NCI-H460 (cell line): ENCODE results near the gene SIPA1L3. TPM values are rescaled to one million over a fixed set of nuclear protein-coding genes. Genes with fewer than 3 reads are reported as not detected.

Source experiments
- DNase-seq: peaks from one replicate; pipeline ENCODE4 v3.0.0-alpha.2; 2016; ENCODE audit warnings: low read depth; ENCODE audit errors: extremely low read depth
- total RNA-seq: library from RNA; depleted of rRNA; stranded (reverse); fragments of >200 nt; shearing (Covaris generic); gene quantifications from 2 replicates; pipeline ENCODE4 v1.2.3, GENCODE V29; 2014

Gene SIPA1L3
- total RNA-seq, 1 experiment from 2014 or later: 3.4 TPM

DNA sequence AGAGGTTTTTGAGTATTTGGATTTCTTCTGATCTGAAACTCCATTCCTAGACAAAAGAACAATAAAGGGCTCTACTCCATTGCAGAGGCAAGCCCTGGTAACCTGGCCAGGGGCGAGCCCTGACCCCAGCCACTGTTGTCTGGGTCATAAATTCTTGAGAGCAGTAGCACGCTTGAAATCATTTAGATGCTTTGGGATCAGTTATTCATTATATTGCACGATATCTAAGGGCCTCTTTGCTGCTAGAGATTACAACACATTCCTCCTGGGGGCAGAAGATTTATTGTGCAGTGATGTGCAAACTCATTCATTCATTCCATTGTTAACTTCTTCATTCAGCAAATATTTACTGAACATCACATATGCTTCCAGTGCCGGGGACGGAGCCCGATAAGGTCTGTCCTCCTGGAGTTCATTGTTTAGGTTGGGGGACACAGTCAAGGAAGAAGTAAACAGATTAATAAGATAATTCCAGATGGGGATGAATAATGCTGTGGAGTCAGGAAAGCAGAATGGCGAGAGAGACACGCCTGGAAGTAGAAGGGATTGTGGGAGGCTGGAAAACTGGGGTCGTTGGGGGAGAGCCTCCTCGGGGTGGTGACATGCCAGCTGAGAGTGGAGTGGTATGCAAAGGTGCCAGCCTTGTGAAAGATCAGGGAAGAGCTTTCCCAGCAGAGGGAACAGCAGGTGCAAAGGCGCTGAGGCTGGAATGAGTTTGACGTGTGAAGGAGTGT lies 34.9 kb downstream of the SIPA1L3 start:
- no peak for DNase-seq

DNA sequence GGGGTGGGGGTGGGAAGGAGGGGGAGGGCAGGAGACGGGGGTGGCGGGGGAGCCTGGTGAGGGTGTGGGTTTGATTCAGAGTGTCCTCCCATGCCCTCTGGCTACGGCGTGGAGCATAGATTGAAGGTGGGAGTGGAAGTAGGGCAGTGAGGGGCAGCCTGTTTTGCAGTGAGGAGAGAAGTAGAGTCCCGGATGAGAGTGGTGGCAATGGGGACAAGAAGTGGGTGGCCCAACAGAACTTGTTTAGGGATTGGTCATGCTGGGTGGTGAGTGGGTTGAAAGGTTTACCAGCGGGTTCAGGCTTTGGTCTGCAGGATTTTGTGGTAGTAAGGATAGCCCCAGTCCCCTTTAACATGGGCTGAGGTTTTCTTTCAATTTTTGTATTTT lies 35.5 kb downstream of the SIPA1L3 start:
- no peak for DNase-seq

DNA sequence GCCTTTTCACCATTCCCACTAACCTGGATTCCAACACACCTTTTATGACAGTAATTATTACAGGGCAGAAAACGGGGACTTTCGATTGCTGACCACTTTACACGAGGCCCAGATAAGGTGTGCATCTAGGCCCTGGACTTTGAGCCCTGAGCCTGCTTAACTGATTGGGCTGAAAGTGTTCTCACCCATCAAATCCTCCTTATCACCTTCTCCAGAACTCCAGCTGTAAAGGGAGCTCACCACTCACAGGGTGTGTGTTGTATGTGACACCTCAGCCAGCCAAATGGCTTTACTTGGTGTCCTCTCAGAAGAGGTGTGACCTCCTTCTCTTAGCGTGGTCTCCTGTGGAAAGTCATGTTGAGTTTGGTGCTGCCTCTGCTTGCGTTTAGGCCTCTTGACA lies 36.5 kb downstream of the SIPA1L3 start:
- no peak for DNase-seq

DNA sequence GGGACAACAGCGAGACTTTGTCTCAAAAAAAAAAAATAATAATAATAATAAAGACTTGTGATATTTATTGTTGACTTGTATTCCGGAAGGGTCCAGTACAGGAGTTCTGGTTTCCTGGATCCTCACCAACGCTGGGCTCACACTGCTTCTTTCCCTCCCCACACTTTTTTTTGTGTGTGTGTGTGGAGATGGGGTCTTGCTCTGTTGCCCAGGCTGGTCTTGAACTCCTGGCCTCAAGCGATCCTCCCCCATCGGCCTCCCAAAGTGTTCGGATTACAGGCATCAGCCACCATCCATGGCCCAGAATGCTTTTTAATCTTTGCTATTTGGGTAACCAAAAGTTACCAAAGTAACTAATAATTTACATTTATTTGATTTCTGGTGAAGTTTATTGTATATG lies 39.1 kb downstream of the SIPA1L3 start:
- no peak for DNase-seq

DNA sequence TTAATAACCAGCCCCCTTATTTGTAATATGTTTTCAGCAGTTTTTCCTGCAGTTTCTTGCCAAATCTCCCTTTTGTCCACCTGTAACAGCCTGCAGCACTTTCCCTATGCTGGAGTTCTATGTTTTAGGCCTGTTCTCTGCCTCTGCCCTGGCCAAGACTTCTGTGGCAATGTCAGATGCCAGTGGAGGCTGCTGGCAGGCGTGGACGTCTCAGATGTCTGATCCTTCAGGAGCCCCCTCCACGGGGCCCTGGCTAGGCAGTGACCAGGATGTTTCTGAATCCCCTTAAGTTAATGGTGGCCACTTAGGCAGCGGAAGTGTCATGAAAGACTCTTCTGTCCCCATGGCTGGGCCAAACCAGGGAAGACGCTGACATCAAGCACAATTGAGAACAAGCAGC lies 40.8 kb downstream of the SIPA1L3 start:
- no peak for DNase-seq

DNA sequence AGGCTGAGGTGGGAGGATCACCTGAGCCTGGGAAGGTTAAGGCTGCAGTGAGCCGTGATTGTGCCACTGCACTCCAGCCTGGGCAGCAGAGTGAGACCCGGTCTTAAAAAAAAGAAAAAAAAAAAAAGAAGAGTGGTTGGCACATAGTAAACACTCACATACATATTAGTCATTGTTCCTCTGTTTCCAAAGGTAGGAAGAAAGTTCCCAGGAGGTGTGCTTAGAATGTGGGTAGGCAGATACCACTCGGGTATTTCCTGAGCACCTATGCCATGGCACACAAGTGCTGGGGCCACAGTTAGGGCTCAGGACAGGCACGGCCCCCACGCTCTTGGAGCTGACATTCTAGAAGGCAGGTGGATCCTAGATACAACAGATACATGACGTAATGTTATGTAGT lies 41.4 kb downstream of the SIPA1L3 start:
- DNase-seq: no peak

DNA sequence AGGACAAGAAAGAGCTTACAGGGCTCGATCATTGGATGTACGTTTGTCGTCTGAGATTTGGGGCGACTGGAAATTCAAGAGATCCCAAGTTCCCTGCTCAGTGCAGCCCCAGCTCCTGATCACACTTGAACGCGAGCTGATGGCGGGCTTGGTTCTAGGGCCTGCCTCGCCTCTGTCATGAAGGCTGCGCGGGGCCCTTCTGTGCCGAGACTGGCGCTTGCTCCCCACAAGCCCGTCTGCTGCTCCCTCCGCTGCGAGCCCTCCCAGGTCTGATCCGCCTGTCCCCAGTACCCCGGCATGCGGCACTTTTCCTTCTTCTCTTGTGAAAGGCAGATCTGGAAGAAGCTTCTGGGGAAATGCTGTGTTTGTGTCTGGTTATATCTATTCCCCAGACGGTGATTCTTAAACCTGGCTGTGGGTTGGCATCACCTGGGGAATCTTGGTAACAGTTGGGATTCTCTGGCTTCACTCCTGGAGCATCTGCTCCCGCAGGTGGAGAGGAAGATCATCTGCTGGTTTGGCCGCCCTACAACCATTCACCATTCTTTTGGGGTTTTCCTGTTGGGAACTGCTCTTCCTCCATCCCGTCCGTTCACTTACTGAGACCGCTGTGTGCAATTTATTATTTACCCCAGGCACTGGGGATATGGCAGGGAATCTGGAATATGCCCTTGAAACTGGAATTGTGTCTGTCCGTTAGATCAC lies 43.6 kb downstream of the SIPA1L3 start:
- no peak for DNase-seq

DNA sequence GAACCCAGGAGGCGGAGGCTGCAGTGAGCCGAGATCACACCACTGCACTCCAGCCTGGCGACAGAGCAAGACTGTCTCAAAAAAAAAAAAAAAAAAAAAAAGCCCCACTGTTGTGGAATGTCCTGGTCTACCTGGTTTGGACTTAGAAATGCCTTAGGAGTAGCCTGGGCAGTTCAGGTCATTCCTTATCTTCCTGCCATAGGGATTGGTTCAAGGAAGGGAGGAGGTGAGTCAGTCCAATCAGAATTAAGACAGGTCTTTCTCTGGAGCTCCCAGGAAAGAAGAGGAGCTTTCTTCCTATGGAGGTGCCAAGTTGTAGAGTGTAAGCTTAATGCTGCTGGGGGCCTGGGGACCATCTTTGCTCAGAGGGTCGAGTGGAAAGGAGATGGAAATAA lies 44.8 kb downstream of the SIPA1L3 start:
- no peak for DNase-seq

DNA sequence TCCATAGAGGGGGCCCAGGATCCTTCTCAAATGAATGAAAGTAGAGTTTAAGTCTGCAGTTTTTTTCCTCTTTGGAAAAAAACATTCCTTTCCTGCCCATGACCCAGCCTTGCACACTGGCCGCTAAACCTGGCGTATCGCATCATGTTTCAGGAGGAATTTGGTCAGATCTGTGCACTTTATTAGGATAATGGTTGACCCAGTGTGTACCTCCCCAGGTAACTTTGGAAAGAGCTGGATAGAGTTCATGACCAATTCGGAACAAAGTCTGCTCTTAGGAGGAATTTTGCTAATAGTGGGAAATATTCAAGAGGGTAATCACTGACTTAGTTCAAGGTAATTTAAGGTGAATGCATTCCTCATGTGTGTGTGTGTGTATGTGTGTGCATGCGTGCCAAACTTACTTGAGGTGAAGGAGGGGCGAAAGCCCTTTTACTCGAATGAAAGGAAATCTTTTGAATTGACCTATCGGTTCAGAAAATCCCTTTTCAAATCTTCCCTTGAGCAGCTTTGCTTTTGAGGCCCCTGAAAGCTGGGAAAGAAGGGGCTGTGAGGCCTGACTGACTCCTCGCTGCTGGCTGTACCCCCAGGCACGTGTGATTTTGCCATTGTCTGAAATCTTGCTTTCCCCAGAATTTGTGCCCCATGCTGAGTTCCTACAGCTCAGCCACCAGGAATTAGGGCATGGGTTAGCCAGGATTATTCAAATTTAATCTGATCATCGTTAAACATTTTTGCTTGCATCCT lies 46.3 kb downstream of the SIPA1L3 start:
- no peak for DNase-seq

DNA sequence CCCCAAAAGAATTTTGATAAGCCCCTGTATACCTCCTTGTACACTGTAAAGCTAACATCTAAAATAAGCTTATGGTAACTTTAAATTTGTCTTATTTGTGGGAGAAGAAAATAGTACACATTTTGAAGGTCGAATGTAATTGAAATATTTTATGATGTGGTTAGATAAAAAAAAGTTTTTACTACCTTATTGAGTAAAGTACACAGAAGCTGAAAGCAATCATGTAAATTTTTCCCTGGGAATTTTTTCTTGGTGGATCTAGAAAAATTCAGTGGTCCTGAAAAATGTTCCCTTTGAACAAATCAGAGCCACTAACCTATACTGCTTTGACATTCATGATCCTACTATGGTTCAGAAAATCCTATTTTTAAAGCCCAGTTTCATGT lies 46.9 kb downstream of the SIPA1L3 start:
- DNase-seq: no peak

DNA sequence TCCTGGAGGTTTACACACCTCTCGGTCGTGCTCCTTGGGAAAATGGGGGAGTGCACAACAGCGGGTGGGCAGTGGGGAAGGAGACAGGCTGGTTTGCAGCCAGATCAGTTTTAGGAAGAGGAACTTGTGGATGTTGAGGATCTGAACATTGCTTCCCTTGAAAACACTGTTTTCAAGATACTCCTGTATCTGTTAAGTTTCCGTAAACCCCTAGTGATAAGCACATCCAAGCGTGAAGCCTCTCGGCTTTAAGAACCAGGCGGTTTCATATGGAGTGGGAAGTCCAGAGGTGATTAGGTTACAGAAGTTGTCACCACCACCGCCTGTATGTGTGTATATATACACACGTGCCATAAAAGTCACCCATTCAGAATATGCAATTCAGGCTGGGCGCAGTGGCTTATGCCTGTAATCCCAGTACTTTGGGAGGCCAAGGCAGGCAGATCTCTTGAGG lies 47.4 kb downstream of the SIPA1L3 start:
- DNase-seq: no peak

DNA sequence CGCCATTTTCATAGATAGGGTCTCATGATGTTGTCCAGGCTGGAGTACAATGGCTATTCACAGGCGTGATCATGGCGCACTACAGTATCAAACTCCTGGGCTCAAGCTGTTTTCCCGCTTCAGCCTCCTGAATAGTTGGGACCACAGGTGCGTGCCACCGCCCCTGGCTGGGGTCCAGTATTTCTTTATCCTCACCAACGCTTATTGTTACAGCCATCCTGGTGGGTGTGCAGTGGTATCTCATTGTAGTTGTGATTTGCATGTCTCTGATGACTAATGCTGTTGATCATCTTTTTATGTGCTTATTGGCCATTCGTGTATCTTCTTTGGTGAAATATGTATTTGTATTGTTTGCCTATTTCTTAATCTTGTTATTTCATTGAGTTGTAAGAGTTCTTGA lies 49.0 kb downstream of the SIPA1L3 start:
- DNase-seq: no peak

DNA sequence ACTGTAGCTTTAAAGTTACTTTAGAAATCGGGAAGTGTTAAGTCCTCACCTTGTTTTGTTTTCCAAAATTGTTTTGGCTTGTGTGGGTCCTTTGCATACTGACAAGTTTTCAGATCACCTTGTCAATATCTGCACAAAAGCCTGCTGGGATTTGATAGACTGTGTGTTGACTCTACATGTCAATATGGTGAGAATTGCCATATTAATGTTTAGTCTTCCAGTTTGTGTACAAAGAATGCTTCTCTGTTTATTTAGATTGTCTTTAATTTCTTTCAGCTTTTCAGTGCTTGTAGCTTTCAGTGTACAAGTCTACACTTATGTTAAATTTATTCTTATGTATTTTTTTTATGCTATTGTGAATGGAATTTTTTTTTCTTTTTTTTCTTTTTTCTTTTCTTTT lies 50.2 kb downstream of the SIPA1L3 start:
- DNase-seq: no peak

DNA sequence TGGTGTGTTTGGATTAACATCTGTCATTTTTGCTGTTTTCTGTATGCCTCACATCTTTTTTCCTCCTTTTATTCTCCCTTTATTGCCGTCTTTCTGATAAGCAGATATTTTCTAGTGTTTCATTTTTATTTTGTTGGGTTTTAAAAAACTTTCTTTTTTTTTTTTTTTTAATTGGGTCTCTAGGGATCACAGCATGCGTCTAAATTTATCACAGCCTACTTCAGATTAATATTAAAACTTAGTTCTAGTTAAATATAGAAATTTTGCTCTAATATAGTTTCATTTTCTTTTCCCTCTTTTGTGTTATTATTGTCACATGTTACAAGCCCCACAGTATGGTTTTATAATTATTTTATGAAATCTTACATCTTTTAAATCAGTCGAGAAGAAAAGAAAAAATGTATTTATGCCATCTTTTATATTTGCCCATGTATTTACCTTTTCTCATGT lies 52.7 kb downstream of the SIPA1L3 start:
- DNase-seq: no peak

DNA sequence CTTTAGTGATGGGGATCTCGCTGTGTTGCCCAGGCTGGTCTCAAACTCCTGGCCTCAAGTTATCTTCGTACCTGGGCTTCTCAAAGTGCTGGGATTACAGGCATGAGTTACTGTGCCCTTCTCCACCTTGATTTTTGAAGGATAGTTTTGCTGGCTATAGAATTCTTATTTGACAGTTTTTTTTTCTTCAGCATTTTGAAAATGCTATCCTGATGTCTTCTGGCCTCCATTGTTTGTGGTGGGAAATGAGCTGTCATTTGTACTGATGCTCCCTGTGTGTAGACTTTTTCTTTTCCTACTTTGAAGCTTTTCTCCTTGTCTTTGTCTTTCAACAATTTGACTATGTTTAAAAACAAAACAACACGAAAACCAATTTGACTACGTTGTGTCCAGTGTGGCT lies 54.2 kb downstream of the SIPA1L3 start:
- DNase-seq: no peak

DNA sequence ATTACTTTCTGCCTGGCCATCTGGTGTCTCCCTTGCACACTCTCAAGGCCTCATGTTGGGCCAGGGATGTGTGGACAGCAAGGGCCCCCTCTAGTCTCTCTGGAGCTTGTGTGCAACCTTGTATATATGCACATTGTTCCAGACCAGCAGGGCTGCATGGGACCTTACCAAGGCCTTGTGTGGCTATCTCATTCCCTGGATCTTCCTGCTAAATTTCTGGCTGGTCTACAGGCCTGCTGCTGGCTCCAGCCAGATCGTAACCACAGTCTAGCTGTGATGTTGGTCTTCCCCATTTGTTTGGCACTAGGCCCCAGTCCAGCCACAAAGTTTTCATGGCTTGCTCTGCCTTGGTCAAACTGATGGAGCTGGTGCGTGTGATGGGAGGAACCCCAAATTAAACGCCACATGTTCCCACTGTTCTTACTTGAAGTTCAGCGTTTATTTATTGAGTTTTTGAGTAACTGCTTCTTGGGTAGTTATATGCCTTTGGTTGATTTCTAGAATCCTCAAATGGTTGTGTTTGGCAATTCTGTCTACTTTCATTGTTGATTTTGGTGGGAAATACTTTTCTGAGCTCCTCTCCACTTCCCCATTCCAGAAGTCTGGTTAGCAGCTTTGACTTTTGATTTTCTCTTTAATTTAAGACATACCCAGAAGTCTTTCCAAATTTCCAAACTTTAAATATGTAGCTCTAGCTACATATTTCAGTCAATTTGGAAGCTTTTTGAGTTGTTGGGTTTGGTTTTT lies 56.4 kb downstream of the SIPA1L3 start:
- no peak for DNase-seq

DNA sequence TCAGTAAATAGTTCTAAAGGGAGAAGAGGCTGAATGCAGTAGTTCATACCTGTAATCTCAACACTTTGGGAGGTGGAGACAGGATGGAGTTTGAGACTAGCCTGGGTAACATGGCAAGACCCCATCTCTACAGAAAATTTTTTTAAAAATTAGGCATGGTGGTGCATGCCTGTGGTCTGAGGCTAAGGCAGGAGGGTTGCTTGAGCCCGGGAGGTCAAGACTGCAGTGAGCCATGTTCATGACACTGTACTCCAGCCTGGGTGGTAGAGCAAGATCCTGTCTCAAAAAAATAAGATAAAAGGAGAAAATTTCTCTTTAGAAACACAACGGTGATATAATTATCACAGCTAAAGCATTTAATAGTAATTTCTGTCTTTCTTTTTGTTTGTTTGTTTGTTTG lies 57.1 kb downstream of the SIPA1L3 start:
- no peak for DNase-seq

DNA sequence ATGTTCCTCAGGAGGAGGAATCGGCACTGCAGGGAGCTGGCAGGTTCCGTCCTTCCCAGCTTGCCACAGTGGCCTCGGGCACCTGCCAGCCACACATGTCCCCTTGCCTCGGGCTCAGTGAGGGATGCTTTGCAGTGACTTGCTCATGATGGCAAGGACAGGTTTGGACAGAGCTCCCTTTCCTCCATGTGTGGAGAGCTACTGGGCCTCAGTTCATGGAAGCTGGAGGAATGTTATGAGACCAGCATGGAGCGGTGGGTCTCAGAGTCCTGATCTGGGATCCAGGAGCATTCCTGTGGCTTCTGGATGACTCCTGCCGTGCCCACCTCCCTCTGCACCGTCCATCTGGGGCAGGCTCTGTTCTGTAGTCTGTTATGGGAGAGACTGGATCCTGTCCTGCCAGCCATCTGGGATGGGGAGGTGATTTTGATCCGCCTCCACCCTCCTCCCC lies 59.2 kb downstream of the SIPA1L3 start:
- DNase-seq: no peak

DNA sequence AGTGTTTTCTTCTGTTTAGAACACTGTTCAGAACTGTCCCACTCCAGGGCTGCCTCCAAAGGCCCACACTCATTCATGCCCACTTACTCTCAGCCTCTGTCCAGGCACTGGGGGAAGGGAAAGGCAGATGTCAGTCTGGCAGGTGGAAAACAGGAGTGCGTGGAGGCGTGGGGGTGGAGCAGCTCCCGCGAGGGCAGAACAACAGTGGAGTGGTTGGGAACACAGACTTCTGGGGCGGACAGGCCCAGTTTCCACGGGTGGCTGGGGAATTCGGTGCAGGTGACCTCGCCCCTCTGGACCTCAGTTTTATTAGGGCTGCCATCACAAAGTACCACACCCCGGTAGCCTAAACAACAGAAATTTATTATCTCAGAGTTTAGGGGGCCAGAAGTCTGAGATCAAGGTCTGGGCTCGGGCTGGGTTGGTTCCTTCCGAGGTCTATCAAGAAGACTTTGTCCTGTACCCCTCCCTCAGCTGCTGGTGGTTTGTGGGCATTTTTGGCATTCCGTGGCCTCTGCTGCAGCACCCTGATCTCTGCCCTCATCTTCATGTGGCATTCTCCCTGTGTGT lies 59.7 kb downstream of the SIPA1L3 start:
- no peak for DNase-seq

DNA sequence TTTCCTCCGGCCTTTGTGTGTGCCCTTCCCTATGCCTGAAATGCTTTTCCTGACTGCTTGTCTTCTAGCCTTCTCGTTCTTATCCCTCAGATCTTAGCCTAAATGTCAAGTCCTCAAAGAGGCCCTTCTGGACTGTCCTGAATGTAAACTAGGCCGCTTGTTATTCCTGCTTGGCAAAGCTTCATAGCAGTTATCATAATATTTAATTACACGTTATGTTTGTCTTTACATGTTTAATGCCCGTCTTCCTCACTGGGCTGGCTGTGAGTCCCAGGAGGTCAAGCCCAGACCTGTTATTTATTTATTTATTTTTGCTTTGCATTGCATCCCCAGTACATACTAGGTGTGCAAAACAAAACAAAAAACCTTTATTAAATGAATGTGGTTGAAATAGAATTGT lies 62.7 kb downstream of the SIPA1L3 start:
- DNase-seq: no peak

DNA sequence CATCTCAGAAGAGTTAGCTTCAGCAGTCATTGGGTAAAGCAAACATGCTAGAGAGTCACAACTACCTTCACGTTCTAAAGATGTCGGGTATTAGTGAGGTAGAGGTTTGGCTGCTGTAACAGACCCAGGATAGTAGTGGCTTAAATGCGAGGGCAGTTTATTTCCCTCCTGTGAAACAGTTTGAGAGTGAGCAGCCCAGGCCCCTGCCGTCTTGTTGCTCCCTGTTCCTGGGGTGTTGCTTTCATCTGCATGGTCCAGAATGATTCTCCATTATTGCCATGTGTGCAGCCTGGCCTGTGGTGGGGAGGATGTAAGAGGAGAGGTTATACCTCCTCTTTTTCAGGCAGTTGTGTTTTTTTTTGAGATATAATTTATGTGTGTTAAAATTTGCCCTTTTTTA lies 63.7 kb downstream of the SIPA1L3 start:
- no peak for DNase-seq
